GM21367 (cell line): ENCODE results near the gene TMEM80.
A peak's percentile ranks its signal among the peaks of the same experiment; 100 is the strongest.

Source experiments
- ATAC-seq: cut with Tn5 transposase; IDR thresholded peaks from one replicate; pipeline ENCODE4 v1.9.1; 2021; ENCODE audit not compliant: unreplicated experiment

TMEM80 gene

GRCh38 chr11:742571-743201, 47.1 kb downstream of the TMEM80 start:
- no peak for ATAC-seq

GRCh38 chr11:745428-745827, 49.8 kb downstream of the TMEM80 start:
- no peak for ATAC-seq

GRCh38 chr11:746289-747157, 50.9 kb downstream of the TMEM80 start:
- ATAC-seq: peak; percentile 15

- ATAC-seq: peak; percentile 78
Observed at GRCh38 chr11:747158-748006, 51.8 kb downstream of the TMEM80 start, which contains the start of gene TALDO1. Gene TALDO1, plus strand, starts transcription at chr11:747464. Its CDS starts 18 bp downstream, at chr11:747482.

- no peak for ATAC-seq
Observed at GRCh38 chr11:748007-748359, 52.4 kb downstream of the TMEM80 start.

GRCh38 chr11:749731-750130, 54.1 kb downstream of the TMEM80 start:
- no peak for ATAC-seq
